ENCODE data around the gene MAN1C1.
A peak's percentile ranks its signal among the peaks of the same experiment; 100 is the strongest.

The MAN1C1 gene

GRCh38 chr1:25673456-25673855, 56.9 kb downstream of the MAN1C1 start:
- FAIRE-seq (peak; percentile 33), DNase-seq (ENCODE audit: insufficient read length, low spot score) (no peak)
- TF ChIP-seq PAX5 (IDR thresholded peaks at IDR 0.05; ENCODE audit: insufficient read depth, low read length, severe bottlenecking) = no peak
- TF ChIP-seq POLR2A (IDR thresholded peaks at IDR 0.05; ENCODE audit: low read depth, low read length) = no peak

DNA sequence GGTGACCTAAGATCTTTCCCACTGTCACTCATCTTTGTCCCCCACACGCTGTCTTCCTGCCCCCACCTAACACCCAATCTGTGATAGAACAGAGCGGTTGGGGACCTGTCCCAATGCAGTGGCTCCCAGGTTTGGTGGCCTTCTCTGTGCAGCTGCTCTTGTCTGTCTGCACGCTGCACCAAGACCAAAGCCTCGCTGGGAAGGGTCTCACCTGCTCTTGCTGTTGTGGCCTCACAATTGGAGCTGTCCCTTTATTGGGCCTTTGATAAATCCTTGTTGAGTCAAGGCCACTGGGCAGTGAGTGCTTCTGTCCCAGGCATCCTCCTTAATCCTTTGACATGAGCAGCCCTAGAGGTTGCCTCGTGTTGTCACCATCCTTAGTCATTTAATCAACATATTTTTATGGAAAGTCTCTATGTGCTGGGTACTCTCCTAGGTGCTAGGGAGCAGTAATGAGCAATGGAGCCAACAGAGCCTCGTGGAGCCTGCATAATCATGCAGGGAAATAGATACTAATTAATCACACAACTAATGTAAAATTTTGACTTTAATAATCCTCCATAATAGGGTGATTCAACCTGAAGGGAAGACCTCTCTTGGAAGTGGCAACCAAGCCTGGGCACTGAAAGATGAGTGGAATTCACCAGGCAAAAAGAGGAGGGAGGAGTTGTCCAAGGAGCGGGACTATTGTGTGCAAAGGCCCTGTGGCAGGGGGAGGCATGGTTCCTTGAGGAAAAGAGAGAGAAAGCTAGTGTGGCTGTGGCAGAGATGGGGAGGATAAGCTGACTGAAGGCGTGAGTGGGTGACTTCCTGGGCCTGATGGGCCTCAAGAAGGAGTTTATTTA, 57.6 kb downstream of the MAN1C1 start:
- no peak for DNase-seq (ENCODE audit: insufficient read length, low spot score)
- FAIRE-seq = no peak
- TF ChIP-seq PAX5 (IDR thresholded peaks at IDR 0.05; ENCODE audit: insufficient read depth, low read length, severe bottlenecking) (no peak), POLR2AphosphoS5 (IDR thresholded peaks at IDR 0.05; ENCODE audit: low read depth, low read length) (no peak), TAF1 (IDR thresholded peaks at IDR 0.05; ENCODE audit: low read depth, low read length) (no peak), SPI1 (IDR thresholded peaks at IDR 0.05; ENCODE audit: low read depth, low read length) (no peak), POU2F2 (IDR thresholded peaks at IDR 0.05; ENCODE audit: low read depth, low read length) (no peak), POLR2A (IDR thresholded peaks at IDR 0.05; ENCODE audit: low read depth, low read length) (no peak)

GRCh38 chr1:25674807-25675084, 58.2 kb downstream of the MAN1C1 start:
- TF ChIP-seq PAX5 (IDR thresholded peaks at IDR 0.05; ENCODE audit: insufficient read depth, low read length, severe bottlenecking) = no peak
- TF ChIP-seq POLR2A (IDR thresholded peaks at IDR 0.05; ENCODE audit: low read depth, low read length) = no peak
- no peak for TF ChIP-seq TAF1 (IDR thresholded peaks at IDR 0.05; ENCODE audit: low read depth, low read length)
- TF ChIP-seq SPI1 (IDR thresholded peaks at IDR 0.05; ENCODE audit: low read depth, low read length) = no peak
- TF ChIP-seq POLR2AphosphoS5 (IDR thresholded peaks at IDR 0.05; ENCODE audit: low read depth, low read length) = no peak
- no peak for TF ChIP-seq POU2F2 (IDR thresholded peaks at IDR 0.05; ENCODE audit: low read depth, low read length)
- FAIRE-seq = no peak
- no peak for DNase-seq (ENCODE audit: insufficient read length, low spot score)

DNA sequence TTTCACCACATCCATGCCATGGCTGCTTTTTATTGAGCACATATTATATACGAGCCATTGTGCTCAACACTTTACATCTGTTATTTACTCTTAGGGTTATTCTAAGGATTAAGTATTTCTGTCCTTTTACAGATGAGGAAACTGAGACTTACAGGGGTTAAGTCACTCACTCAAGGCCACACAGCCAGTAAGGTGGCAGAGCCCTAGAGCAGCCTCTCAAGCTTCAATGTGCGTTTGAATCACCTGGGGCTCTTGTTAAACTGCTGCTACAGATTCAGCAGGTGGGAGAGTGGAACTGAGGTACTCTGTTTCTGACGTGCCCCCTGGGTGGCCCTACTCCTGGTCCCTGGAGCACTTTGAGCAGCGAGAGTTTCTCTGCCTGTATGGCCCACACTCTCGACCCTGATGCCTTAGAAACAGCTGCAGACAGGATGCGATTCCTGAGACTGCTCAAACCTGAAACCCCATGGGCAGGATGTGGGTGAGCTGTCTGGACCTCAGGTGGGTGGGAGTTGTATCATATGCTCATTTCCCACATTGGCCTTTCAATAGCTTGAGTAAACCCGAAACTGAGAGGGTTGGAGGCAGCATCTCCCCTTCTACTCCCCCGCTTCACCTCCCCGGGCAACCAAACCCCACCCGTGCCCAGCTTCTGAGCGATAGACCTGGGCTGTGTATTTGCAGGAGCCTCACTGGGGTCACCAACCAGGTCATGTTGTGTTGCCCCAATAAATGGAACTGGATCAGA, 59.3 kb downstream of the MAN1C1 start:
- FAIRE-seq (peak; percentile 99), DNase-seq (ENCODE audit: insufficient read length, low spot score) (peak; percentile 63)
- TF ChIP-seq SPI1 (IDR thresholded peaks at IDR 0.05; ENCODE audit: low read depth, low read length) = peak; percentile 35
- TF ChIP-seq POU2F2 (IDR thresholded peaks at IDR 0.05; ENCODE audit: low read depth, low read length) = peak; percentile 93
- TF ChIP-seq TAF1 (IDR thresholded peaks at IDR 0.05; ENCODE audit: low read depth, low read length) = no peak
- TF ChIP-seq POLR2AphosphoS5 (IDR thresholded peaks at IDR 0.05; ENCODE audit: low read depth, low read length) = peak; percentile 39; the same call in 1 of the 2 replicates

- FAIRE-seq = no peak
- DNase-seq (ENCODE audit: insufficient read length, low spot score) = no peak
- TF ChIP-seq POLR2AphosphoS5 (IDR thresholded peaks at IDR 0.05; ENCODE audit: low read depth, low read length) = no peak
- TF ChIP-seq POU2F2 (IDR thresholded peaks at IDR 0.05; ENCODE audit: low read depth, low read length) = no peak
- TF ChIP-seq PAX5 (IDR thresholded peaks at IDR 0.05; ENCODE audit: insufficient read depth, low read length, severe bottlenecking) = no peak
- no peak for TF ChIP-seq SPI1 (IDR thresholded peaks at IDR 0.05; ENCODE audit: low read depth, low read length)
- no peak for TF ChIP-seq POLR2A (IDR thresholded peaks at IDR 0.05; ENCODE audit: low read depth, low read length)
- no peak for TF ChIP-seq TAF1 (IDR thresholded peaks at IDR 0.05; ENCODE audit: low read depth, low read length)
These were observed 59.9 kb downstream of the MAN1C1 start for GRCh38 chr1:25676488-25676887.

DNA sequence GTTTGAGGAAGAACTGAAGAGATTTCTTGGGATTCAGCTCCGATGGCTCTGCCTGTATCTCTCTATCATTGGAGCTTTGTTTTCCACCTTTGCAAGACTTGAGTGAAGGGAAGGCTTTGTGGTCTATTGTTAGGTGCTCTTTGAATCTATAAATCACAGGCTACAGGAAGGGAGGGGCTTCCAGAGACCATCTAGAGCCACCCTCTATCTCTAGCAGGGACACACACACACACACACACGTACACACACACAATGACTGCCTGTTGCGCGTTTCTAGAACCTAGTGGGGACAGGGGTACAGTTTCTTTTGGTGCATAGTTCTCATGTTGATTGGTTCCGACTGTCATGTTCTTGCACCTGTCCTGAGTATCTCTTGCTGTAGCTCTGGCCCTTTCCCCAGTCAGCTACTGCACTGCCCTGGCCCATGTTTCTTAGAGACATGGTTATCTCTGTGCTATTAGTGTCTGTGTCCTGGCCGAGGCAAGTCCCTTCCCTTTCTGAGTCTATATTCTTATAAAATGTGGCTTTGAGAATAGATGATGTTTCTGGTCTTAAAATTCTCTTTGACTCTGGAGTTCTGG, 60.7 kb downstream of the MAN1C1 start:
- no peak for DNase-seq (ENCODE audit: insufficient read length, low spot score)
- peak; percentile 28 for FAIRE-seq
- TF ChIP-seq POU2F2 (IDR thresholded peaks at IDR 0.05; ENCODE audit: low read depth, low read length) = no peak
- TF ChIP-seq PAX5 (IDR thresholded peaks at IDR 0.05; ENCODE audit: insufficient read depth, low read length, severe bottlenecking) = no peak
- TF ChIP-seq TAF1 (IDR thresholded peaks at IDR 0.05; ENCODE audit: low read depth, low read length) = no peak

DNA sequence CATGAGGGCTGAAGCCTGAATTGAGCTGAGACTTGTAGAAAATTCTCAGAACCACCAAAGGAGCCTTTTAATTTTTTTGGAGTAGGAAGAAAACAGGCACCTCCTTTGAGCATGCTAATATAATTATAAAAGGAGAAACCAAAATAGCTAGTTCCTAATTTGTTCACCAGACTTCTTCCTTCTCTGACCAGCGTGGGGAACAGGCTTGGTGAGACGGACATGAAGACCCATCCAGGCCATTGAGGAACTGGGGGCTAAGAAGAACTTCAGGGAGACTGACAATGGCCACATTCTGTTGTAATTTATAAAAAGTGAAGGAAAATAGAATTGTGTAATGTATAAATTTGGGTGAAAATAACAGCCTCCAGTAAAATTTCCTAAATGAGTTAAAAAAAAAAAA, 62.6 kb downstream of the MAN1C1 start:
- TF ChIP-seq TAF1 (IDR thresholded peaks at IDR 0.05; ENCODE audit: low read depth, low read length) = no peak
- TF ChIP-seq POU2F2 (IDR thresholded peaks at IDR 0.05; ENCODE audit: low read depth, low read length) = no peak
- TF ChIP-seq SPI1 (IDR thresholded peaks at IDR 0.05; ENCODE audit: low read depth, low read length) = no peak
- TF ChIP-seq POLR2A (IDR thresholded peaks at IDR 0.05; ENCODE audit: low read depth, low read length) = no peak
- TF ChIP-seq PAX5 (IDR thresholded peaks at IDR 0.05; ENCODE audit: insufficient read depth, low read length, severe bottlenecking) = no peak
- no peak for TF ChIP-seq POLR2AphosphoS5 (IDR thresholded peaks at IDR 0.05; ENCODE audit: low read depth, low read length)
- no peak for DNase-seq (ENCODE audit: insufficient read length, low spot score)

DNA sequence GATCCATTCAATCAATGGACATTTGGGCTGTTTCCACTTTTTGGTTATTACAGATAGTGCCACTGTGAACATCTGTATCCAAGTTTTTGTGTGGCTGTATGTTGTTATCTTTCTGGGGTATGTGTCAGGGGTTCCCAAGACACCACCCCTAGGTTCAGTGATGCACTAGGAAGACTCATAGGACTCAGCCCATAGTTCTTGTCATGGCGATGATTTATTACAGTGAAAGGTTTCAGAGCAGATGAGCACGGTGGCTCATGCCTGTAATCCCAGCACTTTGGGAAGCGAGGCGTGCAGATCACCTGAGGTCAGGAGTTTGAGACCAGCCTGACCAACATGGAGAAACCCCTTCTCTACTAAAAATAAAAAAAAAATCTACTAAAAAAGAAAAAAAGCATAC, 64.1 kb downstream of the MAN1C1 start:
- FAIRE-seq = no peak
- TF ChIP-seq PAX5 (IDR thresholded peaks at IDR 0.05; ENCODE audit: insufficient read depth, low read length, severe bottlenecking) (no peak), POLR2AphosphoS5 (IDR thresholded peaks at IDR 0.05; ENCODE audit: low read depth, low read length) (no peak), TAF1 (IDR thresholded peaks at IDR 0.05; ENCODE audit: low read depth, low read length) (no peak), POLR2A (IDR thresholded peaks at IDR 0.05; ENCODE audit: low read depth, low read length) (no peak), SPI1 (IDR thresholded peaks at IDR 0.05; ENCODE audit: low read depth, low read length) (no peak), POU2F2 (IDR thresholded peaks at IDR 0.05; ENCODE audit: low read depth, low read length) (no peak)
- DNase-seq (ENCODE audit: insufficient read length, low spot score) = no peak

More for the DNA sequence above, 62.6 kb downstream of the MAN1C1 start:
- FAIRE-seq = no peak

GRCh38 chr1:25682059-25682601, 65.5 kb downstream of the MAN1C1 start:
- no peak for DNase-seq (ENCODE audit: insufficient read length, low spot score)
- FAIRE-seq = no peak
- no peak for TF ChIP-seq POU2F2 (IDR thresholded peaks at IDR 0.05; ENCODE audit: low read depth, low read length)
- no peak for TF ChIP-seq SPI1 (IDR thresholded peaks at IDR 0.05; ENCODE audit: low read depth, low read length)
- no peak for TF ChIP-seq POLR2AphosphoS5 (IDR thresholded peaks at IDR 0.05; ENCODE audit: low read depth, low read length)
- TF ChIP-seq POLR2A (IDR thresholded peaks at IDR 0.05; ENCODE audit: low read depth, low read length) = no peak
- TF ChIP-seq TAF1 (IDR thresholded peaks at IDR 0.05; ENCODE audit: low read depth, low read length) = no peak
- TF ChIP-seq PAX5 (IDR thresholded peaks at IDR 0.05; ENCODE audit: insufficient read depth, low read length, severe bottlenecking) = no peak

Measured in GM12891 (cell line).